Keratinocyte (primary cell): ENCODE data around the gene BATF3. TPM values are rescaled to one million over a fixed set of nuclear protein-coding genes. Genes with fewer than 3 reads are reported as not detected.

Experiments
- DNase-seq: peaks from one replicate; pipeline ENCODE4 v3.0.0-alpha.2; 2011; ENCODE audit warnings: low read depth, missing footprints, low spot score
- FAIRE-seq: peaks from 2 replicates; lab custom pipeline; 2011; peaks lifted over from hg19 to GRCh38; lab: Jason Lieb, UNC
- H2AFZ ChIP-seq: 2 replicates; pipeline ENCODE4 v1.6.0; 2012; ENCODE audit warnings: low read length, control low read depth, inconsistent platforms; ENCODE audit not compliant: control insufficient read depth
- H3K27ac ChIP-seq: 2 replicates; pipeline ENCODE4 v1.5.1; 2011; ENCODE audit warnings: low read length; ENCODE audit not compliant: control insufficient read depth, insufficient read depth
- H3K27me3 ChIP-seq: 3 replicates; pipeline ENCODE4 v1.6.0; 2011; ENCODE audit warnings: low read length; ENCODE audit not compliant: control insufficient read depth, insufficient read depth; ENCODE audit errors: extremely low read depth
- H3K36me3 ChIP-seq, 2 experiments: 2 replicates in 1 of 2; 3 replicates in 1 of 2; pipeline ENCODE4 v1.5.1; 2011; ENCODE audit warnings: low read length in 2 of 2, mild to moderate bottlenecking in 1 of 2; ENCODE audit not compliant: control insufficient read depth in 2 of 2, insufficient read depth in 2 of 2; ENCODE audit errors: extremely low read depth in 1 of 2
- H3K4me1 ChIP-seq: 3 replicates; pipeline ENCODE4 v1.5.1; 2011; ENCODE audit warnings: low read length; ENCODE audit not compliant: control insufficient read depth, insufficient read depth; ENCODE audit errors: extremely low read depth
- H3K4me2 ChIP-seq: 3 replicates; pipeline ENCODE4 v1.6.0; 2011; ENCODE audit warnings: low read depth, low read length; ENCODE audit not compliant: control insufficient read depth, insufficient read depth; ENCODE audit errors: extremely low read depth
- H3K4me3 ChIP-seq, 3 experiments: fragments of 200-600 bp in 1 of 3; sonication (generic) in 1 of 3; 2 replicates in 2 of 3; 3 replicates in 1 of 3; pipeline ENCODE4 v1.5.1; 2011 to 2016; ENCODE audit warnings: low read length in 3 of 3, mild to moderate bottlenecking in 3 of 3, control low read depth in 2 of 3, inconsistent platforms in 1 of 3, low read depth in 1 of 3, mixed read lengths in 1 of 3, mixed run types in 1 of 3, moderate library complexity in 1 of 3; ENCODE audit not compliant: control insufficient read depth in 2 of 3, insufficient read depth in 2 of 3; ENCODE audit errors: extremely low read depth in 1 of 3
- H3K79me2 ChIP-seq: 2 replicates; pipeline ENCODE4 v1.6.0; 2012; ENCODE audit warnings: low read length; ENCODE audit not compliant: control insufficient read depth, insufficient read depth
- H3K9ac ChIP-seq: 3 replicates; pipeline ENCODE4 v1.6.0; 2011; ENCODE audit warnings: low read length; ENCODE audit not compliant: control insufficient read depth, insufficient read depth; ENCODE audit errors: extremely low read depth
- H3K9me1 ChIP-seq: 3 replicates; pipeline ENCODE4 v1.6.0; 2011; ENCODE audit warnings: low read length; ENCODE audit not compliant: control insufficient read depth, insufficient read depth; ENCODE audit errors: extremely low read depth
- H3K9me3 ChIP-seq: 2 replicates; pipeline ENCODE4 v1.5.1; 2012; ENCODE audit warnings: low read depth, low read length; ENCODE audit not compliant: control insufficient read depth
- H4K20me1 ChIP-seq: 3 replicates; pipeline ENCODE4 v1.6.0; 2011; ENCODE audit warnings: low read length; ENCODE audit not compliant: control insufficient read depth, insufficient read depth; ENCODE audit errors: extremely low read depth
- EZH2 ChIP-seq: IDR thresholded peaks from one replicate; pipeline ENCODE4 v1.6.1; 2012; ENCODE audit warnings: inconsistent platforms, mild to moderate bottlenecking, low read length, moderate library complexity
- dilution Hi-C: fragments of 300-500 bp; cut with MboI; formaldehyde crosslinking; loops from one replicate; pipeline ENCODE4 v1.7.0; 2020; ENCODE audit warnings: low sequenced_read_pairs; ENCODE audit not compliant: extremely low pct_ligation_motif_present
- polyA plus RNA-seq, 5 experiments: library from polyadenylated mRNA; depleted of rRNA in 3 of 5; stranded (reverse) in 3 of 5; stranded (forward) in 1 of 5; unstranded in 1 of 5; fragments of >200 nt; gene quantifications; 1 replicate in 1 of 5; 2 replicates in 3 of 5; 3 replicates in 1 of 5; pipeline versions ENCODE4 v1.2.1 to v1.2.3, GENCODE V29; 2011 to 2012; ENCODE audit warnings: missing spikeins in 2 of 5, low read depth in 1 of 5, low replicate concordance in 1 of 5
- TF ChIP-seq, protein P1 (sequence below), 3 experiments: IDR thresholded peaks in 1 of 3; conservative IDR thresholded peaks in 1 of 3; optimal IDR thresholded peaks in 1 of 3; 2 replicates in 2 of 3; 3 replicates in 1 of 3; pipeline versions ENCODE3 to v1.5.1; 2011; ENCODE audit warnings: low read length in 3 of 3, mild to moderate bottlenecking in 3 of 3, moderate library complexity in 2 of 3, control low read depth in 1 of 3, inconsistent platforms in 1 of 3; ENCODE audit not compliant: insufficient read depth in 2 of 3; ENCODE audit errors: extremely low read depth in 1 of 3

BATF3 gene
- polyA plus RNA-seq, 1 donor (not counting 4 experiments of a cell fraction or from before 2014, with no cell fraction given) = not detected

DNA sequence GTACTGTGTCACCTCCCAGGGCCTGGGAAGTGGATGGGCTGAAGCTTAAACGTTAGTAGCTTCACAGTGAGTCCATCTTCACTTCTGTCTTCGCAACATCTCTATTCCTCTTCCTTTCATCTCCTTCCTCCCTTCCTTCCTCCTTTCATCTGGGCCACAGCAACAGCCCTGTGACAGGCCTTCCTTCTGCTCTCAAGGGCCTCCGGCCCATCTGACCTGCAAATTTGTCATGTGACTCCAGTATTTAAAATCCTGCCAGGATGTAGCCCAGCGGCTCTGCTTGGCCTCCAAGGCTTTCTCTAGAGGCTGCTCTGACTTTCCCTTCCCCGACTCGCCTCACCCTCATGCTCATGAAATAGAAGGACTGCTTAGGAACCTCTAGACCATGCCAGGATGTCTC, 10.9 kb upstream of the BATF3 start:
- H3K27me3 ChIP-seq = peaks cover 4% of the 10 kb centered on the region
- H3K79me2 ChIP-seq = no peaks in the 10 kb centered on the region
- H3K9ac ChIP-seq = no peak overlapping the region
- FAIRE-seq (no peak), DNase-seq (no peak)
- H3K36me3 ChIP-seq = no peaks in the 10 kb centered on the region
- no peak overlapping the region for H3K27ac ChIP-seq
- no peaks in the 10 kb centered on the region for H3K9me3 ChIP-seq
- H4K20me1 ChIP-seq = no peaks in the 10 kb centered on the region
- no peak for TF ChIP-seq EZH2
- TF ChIP-seq, protein P1, sequence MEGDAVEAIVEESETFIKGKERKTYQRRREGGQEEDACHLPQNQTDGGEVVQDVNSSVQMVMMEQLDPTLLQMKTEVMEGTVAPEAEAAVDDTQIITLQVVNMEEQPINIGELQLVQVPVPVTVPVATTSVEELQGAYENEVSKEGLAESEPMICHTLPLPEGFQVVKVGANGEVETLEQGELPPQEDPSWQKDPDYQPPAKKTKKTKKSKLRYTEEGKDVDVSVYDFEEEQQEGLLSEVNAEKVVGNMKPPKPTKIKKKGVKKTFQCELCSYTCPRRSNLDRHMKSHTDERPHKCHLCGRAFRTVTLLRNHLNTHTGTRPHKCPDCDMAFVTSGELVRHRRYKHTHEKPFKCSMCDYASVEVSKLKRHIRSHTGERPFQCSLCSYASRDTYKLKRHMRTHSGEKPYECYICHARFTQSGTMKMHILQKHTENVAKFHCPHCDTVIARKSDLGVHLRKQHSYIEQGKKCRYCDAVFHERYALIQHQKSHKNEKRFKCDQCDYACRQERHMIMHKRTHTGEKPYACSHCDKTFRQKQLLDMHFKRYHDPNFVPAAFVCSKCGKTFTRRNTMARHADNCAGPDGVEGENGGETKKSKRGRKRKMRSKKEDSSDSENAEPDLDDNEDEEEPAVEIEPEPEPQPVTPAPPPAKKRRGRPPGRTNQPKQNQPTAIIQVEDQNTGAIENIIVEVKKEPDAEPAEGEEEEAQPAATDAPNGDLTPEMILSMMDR (optimal IDR thresholded peaks at IDR 0.05 in 1 of 3, IDR thresholded peaks at IDR 0.05 in 1 of 3, conservative IDR thresholded peaks at IDR 0.05 in 1 of 3; ENCODE audit: extremely low read depth in 1 of 3, insufficient read depth in 2 of 3, low read length in 3 of 3) = no peak
- no peaks in the 10 kb centered on the region for H3K9me1 ChIP-seq
- no peak overlapping the region for H2AFZ ChIP-seq
- no peaks in the 10 kb centered on the region for H3K4me1 ChIP-seq
- H3K4me2 ChIP-seq = no peak overlapping the region
- H3K4me3 ChIP-seq = no peak overlapping the region
- dilution Hi-C loops = no loop called here

DNA sequence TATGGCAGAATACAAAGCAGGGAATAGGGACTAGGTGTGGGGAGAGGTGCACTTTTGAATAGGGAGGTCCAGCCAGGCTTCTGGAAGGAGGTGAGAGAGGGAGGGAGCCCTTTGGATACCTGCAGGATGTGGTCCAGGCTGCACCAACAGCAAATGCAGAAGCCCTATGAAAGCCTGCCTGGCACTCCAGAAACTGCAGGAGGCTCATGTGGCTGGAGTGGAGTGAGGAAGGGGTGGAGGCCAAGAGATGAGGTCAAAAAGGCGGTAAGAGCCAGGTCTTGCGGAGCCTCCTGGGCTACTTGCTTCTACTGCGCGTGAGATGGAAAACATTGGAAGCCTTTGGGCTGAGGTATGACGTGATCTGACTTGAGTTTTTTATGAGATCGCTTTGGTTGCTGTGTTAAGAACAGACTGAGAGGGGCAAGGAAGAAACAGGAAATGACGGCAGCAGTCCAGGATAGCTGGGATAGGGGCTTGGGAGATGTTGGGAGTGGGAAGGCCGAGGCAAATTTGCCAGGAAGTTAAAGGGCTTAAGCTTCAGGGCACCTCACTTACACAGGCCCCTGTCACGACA, 4.4 kb upstream of the BATF3 start:
- dilution Hi-C loops = no loop called here

More for the DNA sequence above, 4.4 kb upstream of the BATF3 start:
- no peaks in the 10 kb centered on the region for H3K9me3 ChIP-seq
- FAIRE-seq (no peak), DNase-seq (no peak)
- peaks cover 40% of the 10 kb centered on the region for H3K27me3 ChIP-seq
- H2AFZ ChIP-seq = no peak overlapping the region
- H3K4me3 ChIP-seq = no peak overlapping the region
- no peaks in the 10 kb centered on the region for H4K20me1 ChIP-seq
- no peaks in the 10 kb centered on the region for H3K9me1 ChIP-seq
- H3K36me3 ChIP-seq = no peaks in the 10 kb centered on the region
- no peak overlapping the region for H3K27ac ChIP-seq
- no peak overlapping the region for H3K9ac ChIP-seq
- no peak overlapping the region for H3K4me2 ChIP-seq
- H3K4me1 ChIP-seq = peaks cover 3% of the 10 kb centered on the region
- no peaks in the 10 kb centered on the region for H3K79me2 ChIP-seq
- no peak for TF ChIP-seq EZH2
- TF ChIP-seq, protein P1 (optimal IDR thresholded peaks at IDR 0.05 in 1 of 3, IDR thresholded peaks at IDR 0.05 in 1 of 3, conservative IDR thresholded peaks at IDR 0.05 in 1 of 3; ENCODE audit: extremely low read depth in 1 of 3, insufficient read depth in 2 of 3, low read length in 3 of 3) = no peak
